Sciatic nerve (tissue), 2 donors: ENCODE measurements around the gene LTBP1. TPM values are rescaled to one million over a fixed set of nuclear protein-coding genes. Genes with fewer than 3 reads are reported as not detected.
"Not testable (repeated sequence)": the region's sequence is repeated elsewhere in the genome, so short reads cannot be mapped to it uniquely, and the experiment has no call there.

Experiments used
- ATAC-seq: fragments of 200-7000 bp; cut with Tn5 transposase; one replicate; pipeline ENCODE4 v1.9.1; 2020; ENCODE audit warnings: mild to moderate bottlenecking, moderate library complexity
- DNase-seq: peaks from one replicate; pipeline ENCODE4 v3.0.0-alpha.2; 2020; ENCODE audit warnings: low spot score
- intact Hi-C: fragments of 100-400 bp; cut with DNase I; formaldehyde crosslinking; loops from one replicate; pipeline ENCODE4 v1.14.2; 2022
- total RNA-seq: library from RNA; stranded (reverse); fragmentation: NEBNext Ultra II Directional; extraction: Animal tissue kit (Norgen Biotek cat#: 25700); gene quantifications from one replicate; pipeline ENCODE4 v1.2.1, GENCODE V29; 2021
- donor health status: DM: no; HTN: no; CAD: no.
- donor health status: DM: no; HTN: no; CAD: no.

The LTBP1 gene
- total RNA-seq, 1 donor from 2014 or later: 48.9 TPM

DNA sequence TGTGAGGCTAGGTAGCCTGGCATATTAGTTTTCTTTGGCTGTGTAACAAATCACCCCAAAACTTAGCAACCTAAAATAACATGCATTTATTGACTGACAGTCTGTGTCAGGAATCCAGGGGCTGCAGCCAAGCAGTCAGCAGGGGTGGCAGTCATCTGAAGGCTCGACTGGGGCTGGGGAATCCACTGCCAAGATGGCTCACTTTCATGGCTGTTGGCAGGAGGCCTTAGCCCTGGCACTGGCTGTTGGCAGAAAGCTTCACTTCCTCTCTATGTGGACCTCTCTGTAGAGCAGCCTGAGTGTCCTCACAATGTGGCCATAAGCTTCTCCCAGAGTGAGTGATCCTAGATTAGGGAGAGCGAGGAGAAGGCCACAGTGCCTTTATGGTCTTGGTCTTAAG lies 78.0 kb downstream of the LTBP1 start:
- no peak for DNase-seq
- no peak for ATAC-seq
- intact Hi-C loops: no loop called here

- no peak for ATAC-seq
- intact Hi-C loops: no loop called here
- no peak for DNase-seq
Observed at GRCh38 chr2:33029459-33029858, 82.7 kb downstream of the LTBP1 start.

GRCh38 chr2:33029926-33030325 lies 83.2 kb downstream of the LTBP1 start:
- DNase-seq (no peak), ATAC-seq (no peak)
- intact Hi-C loops: no loop called here

GRCh38 chr2:33030326-33030725 lies 83.6 kb downstream of the LTBP1 start:
- intact Hi-C loops: no loop called here
- ATAC-seq (no peak), DNase-seq (no peak)

- no peak for DNase-seq
- ATAC-seq: no peak
- intact Hi-C loops: no loop called here
Observed at GRCh38 chr2:33032245-33032644, 85.5 kb downstream of the LTBP1 start.

GRCh38 chr2:33033606-33034081 lies 86.9 kb downstream of the LTBP1 start:
- intact Hi-C loops: no loop called here
- DNase-seq (no peak), ATAC-seq (peak; percentile 84)

DNA sequence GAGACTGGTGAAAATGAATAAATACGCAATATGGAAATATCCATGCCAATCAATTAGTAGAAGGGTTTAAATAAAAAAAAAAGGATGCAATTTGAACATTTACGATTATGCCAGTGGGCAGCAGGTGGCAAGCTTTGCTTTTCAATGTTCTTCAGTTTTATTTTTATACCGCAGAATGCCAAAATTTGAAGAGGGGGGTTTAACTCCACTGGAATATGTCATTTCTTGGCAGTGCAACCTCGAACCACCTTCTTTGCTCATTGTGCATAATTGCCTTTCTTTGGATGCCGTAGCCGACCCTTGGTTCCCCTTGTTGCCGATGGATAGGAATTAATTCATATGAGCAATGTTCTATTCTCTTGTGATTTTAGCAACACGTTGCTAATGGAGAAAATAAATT lies 88.0 kb downstream of the LTBP1 start:
- peak; percentile 82 for ATAC-seq
- intact Hi-C loops: no loop called here
- no peak for DNase-seq

DNA sequence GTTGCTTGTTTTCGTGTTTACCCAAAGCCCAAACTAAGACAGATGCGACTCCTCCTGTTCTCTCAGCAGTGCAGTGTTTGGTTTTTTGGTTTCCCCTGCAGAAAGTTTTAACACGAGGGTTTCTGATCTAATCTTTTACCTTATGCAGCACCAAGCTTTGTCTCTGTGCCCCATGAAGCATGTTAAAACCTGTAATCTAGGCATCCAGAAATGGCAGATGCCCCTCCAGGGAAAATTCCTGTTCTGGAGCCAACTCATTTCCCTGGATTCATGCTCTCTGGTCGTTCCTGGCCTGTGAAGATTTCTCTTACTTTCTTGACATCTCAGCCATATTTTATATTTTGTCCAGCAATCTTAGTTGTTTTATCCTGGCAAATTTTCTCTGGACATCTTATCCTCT lies 91.5 kb downstream of the LTBP1 start:
- no peak for DNase-seq
- intact Hi-C loops: no loop called here
- ATAC-seq: no peak

GRCh38 chr2:33038799-33039198 lies 92.0 kb downstream of the LTBP1 start:
- DNase-seq: no peak
- intact Hi-C loops: no loop called here
- no peak for ATAC-seq

DNA sequence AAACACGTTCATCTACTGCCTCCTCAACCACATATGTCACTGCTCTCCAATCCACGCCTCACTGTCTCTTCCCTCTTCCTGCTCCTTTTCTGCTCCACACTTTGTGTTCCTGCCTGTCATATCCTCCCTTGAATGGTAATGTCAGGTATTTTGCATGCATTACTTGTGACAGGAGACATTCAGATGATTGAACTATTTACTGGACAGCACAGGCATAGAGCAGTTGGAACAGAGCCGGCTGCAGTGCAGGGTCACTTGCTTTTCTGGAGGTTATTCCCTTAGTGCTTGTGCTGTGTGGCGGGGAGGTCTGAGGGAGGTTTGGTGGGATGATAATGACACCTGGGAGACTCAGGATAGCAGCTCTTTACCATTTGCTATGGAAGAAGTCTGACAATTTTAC lies 93.8 kb downstream of the LTBP1 start:
- ATAC-seq (no peak), DNase-seq (no peak)
- intact Hi-C loops: no loop called here

GRCh38 chr2:33042265-33042664 lies 95.5 kb downstream of the LTBP1 start:
- ATAC-seq (no peak), DNase-seq (no peak)
- intact Hi-C loops: no loop called here

DNA sequence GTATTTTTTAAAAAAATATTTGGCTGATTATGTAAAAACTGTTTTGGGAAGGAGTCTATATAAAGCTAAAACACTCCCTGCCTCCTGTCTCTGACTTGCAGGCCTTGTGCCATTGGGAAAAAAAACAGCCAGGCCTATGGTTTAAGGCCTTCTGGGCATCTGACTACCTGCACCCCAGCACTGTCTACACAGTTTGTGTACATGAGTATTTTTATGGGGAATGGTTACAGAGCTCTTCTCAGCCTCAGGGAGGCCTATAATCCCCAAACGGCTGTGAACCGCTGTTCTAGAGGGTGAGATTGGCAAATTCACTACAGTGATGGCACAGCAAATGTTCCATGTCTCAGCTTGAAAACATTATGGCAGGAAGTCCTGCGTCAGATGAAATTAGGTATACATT lies 96.1 kb downstream of the LTBP1 start:
- ATAC-seq: no peak
- no peak for DNase-seq
- intact Hi-C loops: no loop called here

DNA sequence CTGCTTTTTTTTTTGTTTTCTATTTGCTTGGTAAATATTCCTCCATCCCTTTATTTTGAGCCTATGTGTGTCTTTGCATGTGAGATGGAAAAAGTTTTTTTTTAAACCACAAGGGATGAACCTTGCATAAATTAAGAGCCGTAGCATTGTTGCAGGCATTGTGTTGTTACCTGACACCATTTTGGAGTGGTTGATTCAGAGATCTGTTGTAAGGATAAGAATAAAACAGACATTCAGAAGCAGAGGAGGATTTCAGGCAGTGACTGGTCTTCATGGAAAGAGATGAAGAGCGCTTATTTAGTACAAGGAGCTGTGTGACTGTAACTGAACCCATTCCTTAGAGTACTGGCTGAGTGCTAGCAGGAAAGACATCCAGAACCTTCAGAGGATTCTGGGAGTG lies 101.2 kb downstream of the LTBP1 start:
- ATAC-seq (no peak), DNase-seq (no peak)
- intact Hi-C loops: no loop called here

DNA sequence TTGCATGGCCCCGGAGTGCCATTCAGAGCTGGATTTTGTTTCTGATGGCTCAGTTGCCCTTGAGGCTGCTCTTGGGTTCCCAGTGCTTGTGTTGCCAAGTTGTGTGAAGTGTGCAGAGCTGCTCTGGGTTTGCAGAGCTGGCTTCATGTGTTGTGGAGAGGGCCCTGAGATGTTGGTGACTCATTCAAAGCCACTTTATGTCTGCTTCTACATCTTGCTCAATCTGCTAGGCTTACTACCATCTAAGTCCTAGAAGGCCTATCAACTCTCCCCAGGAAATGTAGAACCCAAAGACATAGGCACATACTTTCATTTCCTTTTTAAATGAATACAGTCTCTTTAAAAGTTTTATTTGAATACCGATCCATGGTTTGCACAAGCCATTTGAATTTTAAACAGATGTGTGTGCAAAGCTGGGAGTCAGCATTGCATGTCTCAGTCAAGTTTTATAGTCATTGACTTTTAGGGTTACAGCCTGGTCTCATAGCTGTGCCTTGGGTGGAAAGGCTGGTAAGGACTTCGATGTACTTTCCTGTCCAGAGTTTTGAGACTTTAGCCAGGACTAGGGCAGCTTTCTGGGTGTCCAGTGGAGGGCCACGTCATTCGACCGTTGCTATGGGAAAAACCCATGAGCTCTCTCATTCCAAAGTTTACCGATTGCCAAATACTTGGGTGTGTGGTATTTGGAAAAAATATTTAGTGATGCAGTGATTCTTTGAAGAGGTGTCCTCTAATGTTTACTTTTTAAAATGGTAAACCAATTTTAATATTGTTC lies 105.0 kb downstream of the LTBP1 start:
- intact Hi-C loops: no loop called here
- no peak for DNase-seq
- peak; percentile 92 for ATAC-seq

DNA sequence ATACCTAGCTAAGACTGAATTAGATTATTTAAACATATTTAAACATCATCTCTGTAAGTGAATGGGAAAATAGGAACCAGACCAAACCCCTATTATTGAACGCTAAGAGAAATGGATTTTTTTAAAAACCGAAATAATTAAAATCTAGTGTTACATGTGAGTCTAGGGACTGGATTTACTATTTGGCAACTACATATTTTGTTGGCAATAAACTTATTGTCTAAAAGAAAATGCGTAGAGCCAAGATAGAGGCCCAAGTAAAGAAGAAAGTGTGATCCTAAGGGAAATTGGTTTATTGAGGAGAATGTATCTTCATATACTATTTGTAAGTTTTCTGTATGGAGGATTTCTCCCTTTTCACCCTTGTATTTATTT lies 105.6 kb downstream of the LTBP1 start:
- ATAC-seq (no peak), DNase-seq (no peak)
- intact Hi-C loops: no loop called here

DNA sequence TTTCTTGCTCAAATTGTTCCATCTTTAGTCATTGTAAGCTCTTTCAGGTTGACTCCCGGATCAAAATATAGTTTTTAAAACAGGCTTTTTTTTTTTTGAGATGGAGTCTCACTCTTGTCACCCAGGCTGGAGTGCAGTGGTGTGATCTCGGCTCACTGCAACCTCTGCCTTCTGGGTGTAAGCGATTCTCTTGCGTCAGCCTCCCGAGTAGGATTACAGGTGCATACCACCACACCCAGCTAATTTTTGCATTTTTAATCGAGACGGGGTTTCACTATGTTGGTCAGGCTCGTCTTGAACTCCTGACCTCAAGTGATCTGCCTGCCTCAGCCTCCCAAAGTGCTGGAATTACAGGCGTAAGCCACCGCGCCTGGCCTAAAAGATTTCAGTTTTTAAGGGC lies 106.0 kb downstream of the LTBP1 start:
- DNase-seq, intact Hi-C loops, ATAC-seq: not testable (repeated sequence)

DNA sequence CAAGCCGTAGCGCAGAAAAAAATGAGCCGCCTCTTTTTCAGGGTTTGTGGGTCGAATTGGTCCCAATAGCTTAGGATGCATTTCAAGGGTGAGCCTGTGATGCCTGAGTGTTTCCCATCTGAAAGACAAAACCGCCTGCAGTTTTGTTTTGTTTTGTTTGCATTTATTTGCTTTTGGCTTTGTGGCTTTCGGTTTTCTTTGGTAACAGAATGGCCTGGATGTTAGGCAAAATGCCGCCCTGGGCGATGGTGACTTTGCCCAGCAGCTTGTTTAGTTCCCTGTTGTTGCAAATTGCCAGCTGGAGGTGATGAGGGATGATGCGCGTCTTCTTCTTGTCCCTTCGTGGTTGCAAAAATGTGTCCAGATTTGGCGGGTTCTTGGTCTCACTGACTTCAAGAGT lies 109.4 kb downstream of the LTBP1 start:
- ATAC-seq (no peak), DNase-seq (no peak)
- intact Hi-C loops: no loop called here

DNA sequence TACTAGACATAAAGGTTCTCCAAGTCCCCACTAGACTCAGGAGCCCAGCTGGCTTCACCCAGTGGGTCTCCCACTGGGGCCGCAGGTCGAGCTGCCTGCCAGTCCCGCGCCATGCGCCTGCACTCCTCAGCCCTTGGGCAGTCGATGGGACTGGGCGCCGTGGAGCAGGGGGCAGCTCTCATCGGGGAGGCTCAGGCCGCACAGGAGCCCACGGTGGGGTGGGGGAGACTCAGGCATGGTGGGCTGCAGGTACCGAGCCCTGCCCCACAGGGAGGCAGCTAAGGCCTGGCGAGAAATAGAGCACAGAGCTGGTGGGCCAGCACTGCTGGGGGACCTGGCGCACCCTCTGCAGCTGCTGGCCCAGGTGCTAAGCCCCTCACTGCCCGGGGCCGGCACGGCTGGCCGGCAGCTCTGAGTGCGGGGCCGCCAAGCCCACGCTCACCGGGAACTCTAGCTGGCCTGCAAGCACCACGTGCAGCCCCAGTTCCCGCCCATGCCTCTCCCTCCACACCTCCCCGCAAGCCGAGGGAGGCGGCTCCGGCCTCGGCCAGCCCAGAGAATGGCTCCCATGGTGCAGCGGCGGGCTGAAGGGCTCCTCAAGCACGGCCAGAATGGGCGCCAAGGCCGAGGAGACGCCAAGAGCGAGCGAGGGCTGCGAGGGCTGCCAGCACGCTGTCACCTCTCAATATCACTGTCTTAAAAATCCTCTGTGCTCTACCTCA lies 110.7 kb downstream of the LTBP1 start:
- intact Hi-C loops, ATAC-seq: not testable (repeated sequence)

GRCh38 chr2:33058716-33059470 lies 112.1 kb downstream of the LTBP1 start:
- DNase-seq (no peak), ATAC-seq (no peak)
- intact Hi-C loops: no loop called here

More for the DNA sequence above, 110.7 kb downstream of the LTBP1 start:
- not testable (repeated sequence) for DNase-seq
